GM13977 (cell line): ENCODE results near the gene ORC5.
"Not testable (repeated sequence)": the region's sequence is repeated elsewhere in the genome, so short reads cannot be mapped to it uniquely, and the experiment has no call there.

Experiments used
- DNase-seq: peaks from one replicate; pipeline ENCODE4 v3.0.0; 2012; ENCODE audit warnings: low spot score
- in situ Hi-C: fragments of 300-500 bp; cut with MboI; formaldehyde crosslinking; loops from one replicate; pipeline ENCODE4 v1.12.0; 2022; ENCODE audit warnings: low sequenced_read_pairs, low pct_unique_long_range_greater_than_20kb, mixed read lengths, inconsistent platforms; ENCODE audit not compliant: unreplicated experiment
- TF ChIP-seq, protein P1 (sequence below): IDR thresholded peaks from 2 replicates; pipeline ENCODE4 v1.5.1; 2012; ENCODE audit warnings: mild to moderate bottlenecking, control low read depth; ENCODE audit not compliant: insufficient read depth; ENCODE audit errors: extremely low read depth, missing control alignments

ORC5 gene

DNA sequence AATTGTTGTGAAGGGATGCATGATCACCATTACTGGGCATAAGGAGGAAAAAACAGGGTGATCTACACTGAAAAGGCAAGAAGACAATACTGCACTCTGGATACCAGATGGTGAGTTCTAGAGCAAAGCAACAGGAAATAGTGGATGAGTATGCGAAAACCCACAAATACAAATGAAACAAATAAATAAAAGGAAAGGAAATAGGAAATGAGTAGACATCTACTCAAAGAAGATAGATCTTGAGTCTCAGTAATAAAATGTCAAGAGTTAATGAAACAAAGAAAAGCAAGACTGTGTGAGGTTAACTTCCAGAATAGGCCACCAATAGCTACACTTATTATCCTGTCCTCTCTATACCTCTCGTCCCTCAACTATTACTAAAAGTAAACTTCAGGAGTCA, 11.7 kb downstream of the ORC5 start:
- DNase-seq = no peak
- in situ Hi-C loops = no loop called here
- TF ChIP-seq, protein P1, sequence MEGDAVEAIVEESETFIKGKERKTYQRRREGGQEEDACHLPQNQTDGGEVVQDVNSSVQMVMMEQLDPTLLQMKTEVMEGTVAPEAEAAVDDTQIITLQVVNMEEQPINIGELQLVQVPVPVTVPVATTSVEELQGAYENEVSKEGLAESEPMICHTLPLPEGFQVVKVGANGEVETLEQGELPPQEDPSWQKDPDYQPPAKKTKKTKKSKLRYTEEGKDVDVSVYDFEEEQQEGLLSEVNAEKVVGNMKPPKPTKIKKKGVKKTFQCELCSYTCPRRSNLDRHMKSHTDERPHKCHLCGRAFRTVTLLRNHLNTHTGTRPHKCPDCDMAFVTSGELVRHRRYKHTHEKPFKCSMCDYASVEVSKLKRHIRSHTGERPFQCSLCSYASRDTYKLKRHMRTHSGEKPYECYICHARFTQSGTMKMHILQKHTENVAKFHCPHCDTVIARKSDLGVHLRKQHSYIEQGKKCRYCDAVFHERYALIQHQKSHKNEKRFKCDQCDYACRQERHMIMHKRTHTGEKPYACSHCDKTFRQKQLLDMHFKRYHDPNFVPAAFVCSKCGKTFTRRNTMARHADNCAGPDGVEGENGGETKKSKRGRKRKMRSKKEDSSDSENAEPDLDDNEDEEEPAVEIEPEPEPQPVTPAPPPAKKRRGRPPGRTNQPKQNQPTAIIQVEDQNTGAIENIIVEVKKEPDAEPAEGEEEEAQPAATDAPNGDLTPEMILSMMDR = no peak

- no peak for DNase-seq
- TF ChIP-seq, protein P1 = no peak
- in situ Hi-C loops = no loop called here
These were observed 15.4 kb downstream of the ORC5 start for GRCh38 chr7:104192434-104192833.

GRCh38 chr7:104185346-104185745, 22.5 kb downstream of the ORC5 start:
- TF ChIP-seq, protein P1 = no peak
- in situ Hi-C loops = no loop called here
- DNase-seq = no peak

GRCh38 chr7:104179178-104179577, 28.6 kb downstream of the ORC5 start:
- DNase-seq = no peak
- TF ChIP-seq, protein P1 = no peak
- in situ Hi-C loops = no loop called here

GRCh38 chr7:104177565-104178083, 30.2 kb downstream of the ORC5 start:
- in situ Hi-C loops, DNase-seq: not testable (repeated sequence)

DNA sequence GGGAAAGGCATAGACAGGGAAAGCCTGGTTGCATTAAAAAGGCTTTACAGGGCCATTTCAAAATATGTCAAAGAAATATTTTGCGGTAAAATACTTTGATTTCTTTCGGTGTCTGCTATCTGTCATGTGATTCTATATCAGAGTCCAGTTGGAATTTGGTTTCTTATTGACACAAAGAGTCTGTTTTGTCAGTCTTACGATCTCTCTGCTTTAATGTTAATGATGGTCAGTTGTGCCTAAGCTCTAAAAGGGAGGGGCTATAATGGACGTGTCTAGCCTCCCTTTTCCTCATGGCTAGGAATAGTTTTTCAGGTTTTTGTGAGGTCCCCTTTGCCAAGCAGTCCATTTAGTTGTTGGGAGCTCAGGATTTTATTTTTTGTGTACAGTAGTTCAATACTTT, 31.5 kb downstream of the ORC5 start:
- in situ Hi-C loops = no loop called here
- no peak for DNase-seq
- TF ChIP-seq, protein P1 = no peak

- no peak for DNase-seq
- in situ Hi-C loops = no loop called here
- TF ChIP-seq, protein P1 = no peak
These were observed 32.3 kb downstream of the ORC5 start for GRCh38 chr7:104175361-104175984.
